ENCODE results near the gene SPINK1. TPM values are rescaled to one million over a fixed set of nuclear protein-coding genes. Genes with fewer than 3 reads are reported as not detected.

Gene SPINK1, protein sequence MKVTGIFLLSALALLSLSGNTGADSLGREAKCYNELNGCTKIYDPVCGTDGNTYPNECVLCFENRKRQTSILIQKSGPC
- total RNA-seq = not detected
- long read RNA-seq = 0 reads

DNA sequence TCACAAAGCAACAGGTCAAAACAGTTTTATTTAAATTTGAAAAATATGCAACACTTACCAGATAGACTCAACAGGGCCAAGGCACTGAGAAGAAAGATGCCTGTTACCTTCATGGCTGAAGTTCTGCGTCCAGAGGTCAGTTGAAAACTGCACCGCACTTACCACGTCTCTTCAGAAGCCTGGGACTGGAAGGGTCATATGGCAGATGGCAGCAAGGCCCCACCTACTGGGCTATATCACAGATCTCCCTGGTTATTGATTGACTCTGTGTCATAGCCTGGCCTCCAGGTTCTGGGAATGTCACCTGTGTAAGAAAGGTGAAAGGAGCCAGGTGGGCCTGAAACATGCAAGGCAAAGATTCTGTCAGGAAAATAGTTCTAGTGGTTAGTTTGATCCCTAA lies at the start of gene SPINK1:
Gene SPINK1 (minus strand): TSS at position 207 of the 400 bp plus-strand sequence. CDS start 94 bp downstream, at position 113.
- H3K4me1 ChIP-seq = no peaks in the 10 kb centered on the region
- no peak within 1 kb of the TSS for H3K27ac ChIP-seq
- TF ChIP-seq, protein P1, sequence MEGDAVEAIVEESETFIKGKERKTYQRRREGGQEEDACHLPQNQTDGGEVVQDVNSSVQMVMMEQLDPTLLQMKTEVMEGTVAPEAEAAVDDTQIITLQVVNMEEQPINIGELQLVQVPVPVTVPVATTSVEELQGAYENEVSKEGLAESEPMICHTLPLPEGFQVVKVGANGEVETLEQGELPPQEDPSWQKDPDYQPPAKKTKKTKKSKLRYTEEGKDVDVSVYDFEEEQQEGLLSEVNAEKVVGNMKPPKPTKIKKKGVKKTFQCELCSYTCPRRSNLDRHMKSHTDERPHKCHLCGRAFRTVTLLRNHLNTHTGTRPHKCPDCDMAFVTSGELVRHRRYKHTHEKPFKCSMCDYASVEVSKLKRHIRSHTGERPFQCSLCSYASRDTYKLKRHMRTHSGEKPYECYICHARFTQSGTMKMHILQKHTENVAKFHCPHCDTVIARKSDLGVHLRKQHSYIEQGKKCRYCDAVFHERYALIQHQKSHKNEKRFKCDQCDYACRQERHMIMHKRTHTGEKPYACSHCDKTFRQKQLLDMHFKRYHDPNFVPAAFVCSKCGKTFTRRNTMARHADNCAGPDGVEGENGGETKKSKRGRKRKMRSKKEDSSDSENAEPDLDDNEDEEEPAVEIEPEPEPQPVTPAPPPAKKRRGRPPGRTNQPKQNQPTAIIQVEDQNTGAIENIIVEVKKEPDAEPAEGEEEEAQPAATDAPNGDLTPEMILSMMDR (IDR thresholded peaks at IDR 0.05) = no peak
- ATAC-seq (peak; percentile 25), DNase-seq (no peak)
- peaks cover 4% of the 10 kb centered on the region for H3K27me3 ChIP-seq
- H3K4me3 ChIP-seq = no peak within 1 kb of the TSS
- intact Hi-C loops (cut with DNase I) = no loop called here
- no peaks in the 10 kb centered on the region for H3K36me3 ChIP-seq
- H3K9me3 ChIP-seq = no peaks in the 10 kb centered on the region

DNA sequence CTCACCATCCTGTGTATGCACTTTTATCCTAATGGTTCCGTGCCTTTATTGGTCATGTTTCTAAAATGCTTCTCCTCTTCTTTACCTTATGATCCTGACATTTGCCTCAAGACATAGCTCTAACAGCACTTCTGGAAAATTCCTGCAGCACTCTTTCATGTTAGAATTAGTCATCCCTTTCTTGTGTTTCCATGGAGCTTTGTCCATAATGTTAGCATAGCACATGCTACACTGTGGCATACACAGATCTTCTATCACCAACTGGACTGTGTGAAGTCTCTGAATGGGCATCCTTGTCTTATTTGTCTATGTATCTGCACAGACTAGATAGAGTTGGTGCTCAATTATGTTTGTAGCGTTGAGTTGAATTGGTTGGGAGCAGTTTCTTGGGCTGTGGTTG lies 49.0 kb upstream of the SPINK1 start:
- Histone ChIP-seq H3K4me3 (no peak overlapping the region), H3K27ac (no peak overlapping the region), H3K36me3 (no peaks in the 10 kb centered on the region), H3K4me1 (no peaks in the 10 kb centered on the region), H3K9me3 (no peaks in the 10 kb centered on the region), H3K27me3 (no peaks in the 10 kb centered on the region)
- TF ChIP-seq, protein P1 (IDR thresholded peaks at IDR 0.05) = no peak
- no peak for ATAC-seq
- intact Hi-C loops (cut with DNase I) = no loop called here
- no peak for DNase-seq

DNA sequence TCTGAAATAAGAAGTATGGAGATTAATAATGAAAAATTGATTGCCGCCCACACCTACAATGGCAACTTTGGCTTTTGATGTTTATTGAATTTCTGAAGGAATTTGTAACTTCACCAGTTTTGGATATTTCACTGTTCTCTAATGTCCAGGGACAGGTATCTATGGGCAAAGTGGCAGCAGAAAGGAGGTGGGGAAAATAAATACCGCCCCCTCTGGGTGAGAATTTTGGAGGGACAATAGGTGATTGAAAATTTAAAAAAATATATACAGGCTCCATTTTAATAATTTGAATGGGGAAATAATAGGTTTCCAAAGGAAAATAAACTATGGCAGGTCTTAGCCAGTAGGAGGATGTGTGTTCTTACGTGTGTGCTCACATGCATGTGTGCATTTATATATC lies 48.3 kb upstream of the SPINK1 start:
- no peak for ATAC-seq
- Histone ChIP-seq H3K4me3 (peak overlapping the region; percentile 21), H3K4me1 (no peaks in the 10 kb centered on the region), H3K9me3 (no peaks in the 10 kb centered on the region), H3K27ac (no peak overlapping the region), H3K36me3 (no peaks in the 10 kb centered on the region), H3K27me3 (no peaks in the 10 kb centered on the region)
- no peak for DNase-seq
- TF ChIP-seq, protein P1 (IDR thresholded peaks at IDR 0.05) = no peak
- intact Hi-C loops (cut with DNase I) = no loop called here

DNA sequence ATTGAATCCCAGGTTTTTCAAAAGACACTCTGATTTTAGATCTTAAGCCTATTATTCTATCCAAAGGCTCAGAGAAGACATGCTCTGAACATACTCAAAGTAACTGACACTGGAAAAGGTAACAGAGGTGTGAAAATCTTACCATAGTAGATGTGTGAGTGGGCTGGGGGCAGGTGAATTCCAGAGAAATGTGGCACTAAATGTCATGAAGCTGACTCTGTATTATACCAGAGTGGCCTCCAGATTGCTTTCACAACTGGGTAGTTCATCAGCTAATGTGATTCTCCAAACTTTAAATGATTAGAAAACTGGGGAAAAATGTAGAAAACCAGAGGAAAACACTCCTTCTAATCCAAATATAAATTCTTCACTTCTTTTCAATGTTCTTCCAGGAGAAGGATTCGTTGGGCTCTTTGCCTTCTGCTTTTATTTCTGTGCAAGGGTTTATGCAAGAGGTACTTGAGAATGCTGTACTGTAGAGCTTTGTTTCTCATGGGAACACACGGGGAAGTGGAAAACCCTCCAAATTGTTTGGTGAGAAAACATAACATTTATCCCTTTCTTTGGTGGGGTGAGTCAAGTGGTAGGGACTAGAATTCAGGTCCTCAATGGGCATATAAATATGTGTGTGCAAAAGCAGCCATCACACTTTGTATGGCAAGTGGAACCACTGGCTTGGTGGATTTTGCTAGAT lies 46.7 kb upstream of the SPINK1 start, which contains the start of gene SCGB3A2:
Gene SCGB3A2 (plus strand): TSS at position 646 of the 694 bp plus-strand sequence. CDS start 93 bp downstream, outside the sequence.
- H3K4me3 ChIP-seq = peak within 1 kb of the TSS; percentile 21
- H3K27ac ChIP-seq = no peak within 1 kb of the TSS
- no peaks in the 10 kb centered on the region for H3K27me3 ChIP-seq
- no peak for DNase-seq
- no peaks in the 10 kb centered on the region for H3K4me1 ChIP-seq
- intact Hi-C loops (cut with DNase I) = no loop called here
- TF ChIP-seq, protein P1 (IDR thresholded peaks at IDR 0.05) = no peak
- no peaks in the 10 kb centered on the region for H3K36me3 ChIP-seq
- ATAC-seq = peak; percentile 55
- no peaks in the 10 kb centered on the region for H3K9me3 ChIP-seq

DNA sequence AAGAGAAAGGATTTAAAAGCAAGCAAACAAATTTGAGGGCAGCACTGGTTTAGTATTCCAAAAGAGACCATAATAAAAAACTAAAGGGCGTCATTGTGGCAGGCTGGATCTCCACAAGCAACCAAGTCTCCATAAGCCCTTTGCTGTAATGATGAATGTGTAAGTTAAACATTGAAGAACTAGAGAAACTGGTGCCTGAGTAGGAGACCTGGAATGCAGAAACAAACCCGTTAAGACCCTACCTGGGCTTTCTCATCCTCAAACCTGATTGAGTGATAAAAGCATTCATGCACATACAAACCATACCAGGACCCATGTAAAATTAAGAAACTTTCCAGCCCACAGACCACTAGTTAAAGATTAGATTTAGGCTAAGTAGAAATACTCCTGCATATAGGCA lies 45.2 kb upstream of the SPINK1 start:
- H3K9me3 ChIP-seq = no peaks in the 10 kb centered on the region
- intact Hi-C loops (cut with DNase I) = no loop called here
- H3K4me3 ChIP-seq = no peak overlapping the region
- H3K27me3 ChIP-seq = no peaks in the 10 kb centered on the region
- TF ChIP-seq, protein P1 (IDR thresholded peaks at IDR 0.05) = no peak
- DNase-seq (no peak), ATAC-seq (no peak)
- no peaks in the 10 kb centered on the region for H3K36me3 ChIP-seq
- no peaks in the 10 kb centered on the region for H3K4me1 ChIP-seq
- H3K27ac ChIP-seq = no peak overlapping the region

Measured in upper lobe of right lung (tissue), 1 donor.